Adrenal gland (tissue), 12 donors: ENCODE results near the gene ATAD1. TPM values are rescaled to one million over a fixed set of nuclear protein-coding genes. Genes with fewer than 3 reads are reported as not detected.
"Not testable (repeated sequence)": the region's sequence is repeated elsewhere in the genome, so short reads cannot be mapped to it uniquely, and the experiment has no call there.

Experiments used
- DNase-seq, 7 donors: peaks; one replicate each; pipeline ENCODE4 v3.0.0-alpha.2; 2019 to 2020
- H3K27ac ChIP-seq, 5 donors: fragments of 200-600 bp; sonication (generic) in 4 of 5; 1 replicate in 3 of 5; 2 replicates in 2 of 5; pipeline versions ENCODE4 v1.5.1 to v1.8.0; 2016 to 2020; ENCODE audit warnings: mild to moderate bottlenecking in 1 of 5
- H3K27me3 ChIP-seq: fragments of 200-600 bp; 2 replicates; pipeline ENCODE4 v1.8.0; 2021
- H3K36me3 ChIP-seq, 2 donors: fragments of 200-600 bp; replicated peaks in 1 of 2; 1 replicate in 1 of 2; 2 replicates in 1 of 2; pipeline versions ENCODE4 v1.5.1 to v1.8.0; 2018 to 2022
- H3K4me1 ChIP-seq, 2 donors: fragments of 200-600 bp; replicated peaks in 1 of 2; 1 replicate in 1 of 2; 2 replicates in 1 of 2; pipeline versions ENCODE4 v1.5.1 to v1.8.0; 2018 to 2021
- H3K4me3 ChIP-seq, 4 donors: fragments of 200-600 bp; sonication (generic) in 3 of 4; one replicate each; pipeline ENCODE4 v1.5.1; 2016 to 2018
- H3K9me3 ChIP-seq, 3 donors: fragments of 200-600 bp; sonication (generic) in 1 of 3; replicated peaks in 1 of 3; 1 replicate in 2 of 3; 2 replicates in 1 of 3; pipeline versions ENCODE4 v1.5.1 to v1.8.0; 2016 to 2021
- CTCF ChIP-seq, 6 experiments: fragments of 450-650 bp in 4 of 6; fragments of 200-600 bp in 2 of 6; sonication (generic) in 1 of 6; IDR thresholded peaks; 1 replicate in 5 of 6; 2 replicates in 1 of 6; pipeline versions ENCODE4 v1.5.1 to v1.8.0; 2016 to 2021; ENCODE audit warnings: antibody characterized with exemption in 6 of 6, mild to moderate bottlenecking in 2 of 6, moderate library complexity in 1 of 6
- POLR2A ChIP-seq, 2 donors: fragments of 450-650 bp; IDR thresholded peaks; one replicate each; pipeline ENCODE4 v1.6.1; 2017; ENCODE audit warnings: antibody characterized with exemption in 2 of 2, mild to moderate bottlenecking in 2 of 2, moderate library complexity in 1 of 2
- WGBS, 4 donors: extraction: QIAGEN DNeasy Blood & Tissue Kit in 2 of 4; methylation state at CpG; one replicate each; pipeline versions ENCODE4 v1.1.5 to v1.1.7; 2013 to 2017; 5-methylcytosine and 5-hydroxymethylcytosine counted together
- intact Hi-C, 2 donors: fragments of 100-400 bp; cut with DNase I; formaldehyde crosslinking; loops; one replicate each; pipeline versions ENCODE4 v1.14.1 to v1.15.0; 2022 to 2023
- polyA plus RNA-seq, 3 donors: library from polyadenylated mRNA; stranded (reverse); fragments of 200-250 nt in 2 of 3; fragments of 350-450 nt in 1 of 3; fragmentation: Illumina TruSeq in 1 of 3; extraction: RNeasy Lipid Tissue Mini Kit (QIAGEN cat#74804) in 1 of 3; gene quantifications; one replicate each; pipeline ENCODE4 v1.2.3, GENCODE V29; 2013 to 2014
- total RNA-seq, 9 donors: library from RNA; depleted of rRNA in 4 of 9; stranded (reverse); fragments of >200 nt in 4 of 9; fragments of 120-200 nt in 1 of 9; fragmentation: NEBNext Ultra II Directional in 1 of 9; extraction: Animal tissue kit (Norgen Biotek cat#: 25700) in 1 of 9; gene quantifications; one replicate each; pipeline versions ENCODE4 v1.1.0 to v1.2.4, GENCODE V29; 2013 to 2023
- donor health status: healthy with polysubstance abuse.
- donor health status: Bipolar disorder and iron deficiency.
- donor health status: DM: yes; HTN: yes; CAD: no.
- donor health status: DM: no; HTN: no; CAD: no.
- donor health status: DM: no; HTN: no; CAD: no.
- donor health status: DM: yes; HTN: yes; CAD: no.

The ATAD1 gene
- total and polyA plus RNA-seq, 12 donors, result 8.5 to 119 (median 50.4) TPM

DNA sequence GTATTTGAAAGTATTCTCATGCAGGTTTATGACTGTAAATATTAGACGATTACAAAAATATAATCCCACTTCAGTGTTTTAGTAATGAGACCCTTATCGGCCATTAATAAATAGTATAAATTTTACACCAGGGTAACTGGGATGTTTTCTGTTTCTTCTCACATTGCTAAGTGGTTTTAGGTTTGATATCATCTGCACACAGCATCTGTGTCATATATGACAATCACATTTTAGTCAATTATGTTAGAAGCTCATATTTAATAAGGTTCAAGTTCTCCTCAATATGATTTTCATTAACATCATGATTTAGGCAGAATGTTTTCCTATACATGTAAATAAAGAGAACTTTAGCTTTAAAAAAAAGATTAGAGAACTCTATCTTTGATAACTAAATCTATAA, 66.8 kb downstream of the ATAD1 start:
- H3K27ac ChIP-seq, result no peak overlapping the region
- peaks cover 0 to 9% of the 10 kb centered on the region in 2 donors for H3K4me1 ChIP-seq
- H3K4me3 ChIP-seq, result no peak overlapping the region
- intact Hi-C loops, result no loop called here
- no peak for DNase-seq
- H3K27me3 ChIP-seq, result no peaks in the 10 kb centered on the region
- TF ChIP-seq POLR2A (IDR thresholded peaks at IDR 0.05) (no peak), CTCF (IDR thresholded peaks at IDR 0.05) (no peak)
- 85 to 96% (median 90%) methylated on average over 2 of the region's 2 CpGs for WGBS, 4 donors
- no peaks in the 10 kb centered on the region for H3K9me3 ChIP-seq
- H3K36me3 ChIP-seq, result peaks cover 0 to 7% of the 10 kb centered on the region in 2 donors

- intact Hi-C loops, result no loop called here
- no peaks in the 10 kb centered on the region for H3K9me3 ChIP-seq
- no peak for DNase-seq
- no peak overlapping the region for H3K27ac ChIP-seq
- H3K27me3 ChIP-seq, result no peaks in the 10 kb centered on the region
- TF ChIP-seq POLR2A (IDR thresholded peaks at IDR 0.05) (no peak), CTCF (IDR thresholded peaks at IDR 0.05) (no peak)
- H3K36me3 ChIP-seq, result peaks cover 0 to 7% of the 10 kb centered on the region in 2 donors
- peaks cover 0 to 9% of the 10 kb centered on the region in 2 donors for H3K4me1 ChIP-seq
- H3K4me3 ChIP-seq, result no peak overlapping the region
These were observed 67.2 kb downstream of the ATAD1 start for GRCh38 chr10:87750817-87751216.

- no peaks in the 10 kb centered on the region for H3K27me3 ChIP-seq
- peaks cover 0 to 9% of the 10 kb centered on the region in 2 donors for H3K4me1 ChIP-seq
- H3K27ac ChIP-seq, result no peak overlapping the region
- H3K36me3 ChIP-seq, result peaks cover 0 to 12% of the 10 kb centered on the region in 2 donors
- no peak for DNase-seq
- no peak overlapping the region for H3K4me3 ChIP-seq
- no peaks in the 10 kb centered on the region for H3K9me3 ChIP-seq
- 73 to 87% (median 78%) methylated on average over 5 of the region's 5 CpGs for WGBS, 4 donors
- intact Hi-C loops, result no loop called here
- TF ChIP-seq CTCF (IDR thresholded peaks at IDR 0.05), result no peak
- TF ChIP-seq POLR2A (IDR thresholded peaks at IDR 0.05), result no peak
These were observed 67.9 kb downstream of the ATAD1 start for GRCh38 chr10:87750001-87750671.

DNA sequence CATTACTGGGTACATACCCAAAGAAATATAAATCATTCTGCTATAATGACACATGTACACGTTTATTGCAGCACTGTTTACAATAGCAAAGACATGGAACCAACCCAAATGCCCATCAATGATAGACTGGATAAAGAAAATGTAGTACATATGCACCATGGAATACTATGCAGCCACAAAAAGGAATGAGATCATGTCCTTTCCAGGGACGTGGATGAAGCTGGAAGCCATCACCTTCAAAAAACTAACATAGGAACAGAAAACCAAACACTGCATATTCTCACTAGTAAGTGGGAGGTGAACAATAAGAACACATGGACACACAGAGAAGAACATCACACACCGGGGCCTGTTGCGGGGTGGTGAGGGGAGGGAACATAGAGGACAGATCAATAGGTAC, 69.8 kb downstream of the ATAD1 start:
- H3K9me3 ChIP-seq, H3K27me3 ChIP-seq, DNase-seq, H3K27ac ChIP-seq, H3K4me1 ChIP-seq, H3K4me3 ChIP-seq, intact Hi-C loops: not testable (repeated sequence)
- WGBS, 4 donors, result 75 to 94% (median 86%) methylated on average over 4 of the region's 4 CpGs
- H3K36me3 ChIP-seq, result peaks cover 0 to 17% of the 10 kb centered on the region in 2 donors

- Histone ChIP-seq H3K9me3 (no peaks in the 10 kb centered on the region), H3K36me3 (peaks cover 0 to 21% of the 10 kb centered on the region in 2 donors), H3K27me3 (no peaks in the 10 kb centered on the region), H3K27ac (no peak overlapping the region), H3K4me1 (peaks cover 0 to 9% of the 10 kb centered on the region in 2 donors), H3K4me3 (no peak overlapping the region)
- TF ChIP-seq POLR2A (IDR thresholded peaks at IDR 0.05), result no peak
- TF ChIP-seq CTCF (IDR thresholded peaks at IDR 0.05), result no peak
- no peak for DNase-seq
- 51 to 58% (median 55%) methylated on average over 4 of the region's 4 CpGs for WGBS, 4 donors
- intact Hi-C loops, result no loop called here
These were observed 71.1 kb downstream of the ATAD1 start for GRCh38 chr10:87746911-87747310.
